ENCODE data around the gene PLN.
A peak's percentile ranks its signal among the peaks of the same experiment; 100 is the strongest.

Gene PLN

DNA sequence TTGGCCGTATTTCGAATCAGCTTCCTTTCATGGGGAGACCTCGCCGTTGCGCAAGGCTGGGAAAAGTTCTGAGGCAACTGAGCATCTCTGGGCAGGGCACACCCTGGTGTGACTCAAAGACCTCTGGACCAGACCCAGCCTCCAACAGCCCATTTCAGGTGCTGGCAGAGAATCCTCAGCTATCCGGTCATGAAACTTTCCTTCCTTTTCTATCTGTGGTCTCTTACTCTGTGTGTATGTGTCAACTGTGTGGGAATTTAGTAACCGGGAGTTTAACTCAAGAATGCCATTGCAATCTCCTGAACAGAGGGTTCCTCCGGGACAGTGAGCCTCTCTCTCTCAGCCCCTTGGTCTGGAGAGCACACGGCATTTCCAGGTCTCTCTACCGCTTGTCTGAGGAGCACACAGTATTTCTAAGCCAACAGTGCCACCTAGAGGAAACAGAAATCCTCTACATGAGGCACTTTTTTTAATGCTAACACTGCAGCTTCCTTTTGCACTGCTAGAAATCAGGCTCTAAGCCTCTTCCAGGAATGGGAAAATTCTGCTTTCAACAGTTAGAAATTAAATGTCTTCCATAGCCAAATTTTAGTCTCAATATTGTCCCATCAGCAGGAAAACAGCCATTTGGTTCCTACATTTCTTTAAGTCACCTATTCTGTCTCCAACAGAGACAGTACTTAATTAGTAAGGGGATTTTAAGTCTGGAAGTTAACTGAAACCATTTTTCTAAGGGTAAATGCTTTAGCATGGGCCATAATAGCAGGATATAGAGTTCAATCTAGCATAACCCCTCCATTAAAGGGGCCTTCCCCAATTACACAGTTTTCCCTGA is 32.7 kb downstream of the PLN start:
- DNase-seq = peak; percentile 15

DNA sequence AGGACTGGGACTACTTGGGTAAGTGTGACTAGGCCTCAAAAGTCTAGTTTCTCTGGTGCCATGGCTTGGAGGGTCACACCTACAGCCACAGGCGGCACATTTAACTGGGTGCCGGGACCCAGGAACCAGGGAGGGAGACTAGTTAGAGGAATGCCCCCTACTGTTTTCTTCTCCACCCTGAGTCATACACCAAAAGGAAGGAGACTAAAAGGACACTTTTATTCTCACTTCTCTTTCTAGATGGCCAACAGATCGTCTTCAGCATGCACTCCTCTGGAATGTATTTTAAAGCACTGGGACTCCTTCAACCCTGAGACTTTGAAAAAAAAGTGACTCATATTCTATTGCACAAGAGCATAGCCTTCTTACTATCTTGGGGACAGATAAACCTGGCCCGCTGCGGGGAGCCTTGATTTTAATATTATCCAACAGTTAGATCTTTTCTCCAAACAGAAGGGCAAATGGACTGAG is 33.4 kb downstream of the PLN start:
- no peak for DNase-seq

DNA sequence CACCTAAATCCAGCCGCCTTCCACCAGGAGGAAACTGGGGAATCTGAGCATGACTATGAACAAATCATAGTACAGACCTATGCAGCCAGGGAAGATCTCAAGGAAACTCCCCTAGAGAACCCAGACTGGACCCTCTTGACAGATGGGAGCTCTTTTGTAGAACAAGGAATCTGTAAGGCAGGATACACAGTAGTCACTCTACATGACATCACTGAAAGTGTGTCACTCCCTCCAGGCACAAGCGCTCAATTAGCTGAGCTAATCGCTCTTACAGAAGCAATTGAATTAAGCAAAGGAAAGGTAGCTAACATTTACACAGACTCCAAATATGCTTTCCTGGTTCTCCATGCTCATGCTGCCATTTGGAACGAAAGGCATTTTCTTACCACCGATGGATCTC is 36.8 kb downstream of the PLN start:
- no peak for DNase-seq

GRCh38 chr6:118586746-118587485 is 38.8 kb downstream of the PLN start:
- DNase-seq = no peak

DNA sequence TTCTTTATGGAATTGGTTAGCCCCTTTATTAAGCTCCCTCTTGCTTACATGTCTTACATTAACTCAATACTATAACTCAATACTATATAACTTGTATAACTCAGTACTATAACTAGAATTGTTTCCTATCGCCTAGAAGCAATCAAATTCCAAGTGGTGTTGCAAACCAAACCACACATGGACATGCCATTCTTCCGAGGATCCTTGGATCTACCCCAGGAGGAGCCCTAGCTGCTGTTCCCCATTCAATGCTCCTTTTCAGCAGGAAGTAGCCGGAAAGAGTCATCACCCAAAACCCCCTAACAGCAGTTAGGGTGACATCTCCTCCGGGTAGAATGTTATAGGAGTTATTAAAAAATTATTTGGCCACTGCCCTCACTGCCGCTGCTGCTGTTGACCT is 40.5 kb downstream of the PLN start:
- DNase-seq = no peak

- DNase-seq = no peak
Observed at GRCh38 chr6:118589186-118589585, 41.1 kb downstream of the PLN start.

GRCh38 chr6:118589649-118590365 is 41.7 kb downstream of the PLN start:
- DNase-seq = no peak

- DNase-seq = no peak
Observed at GRCh38 chr6:118591897-118592296, 43.8 kb downstream of the PLN start.

DNA sequence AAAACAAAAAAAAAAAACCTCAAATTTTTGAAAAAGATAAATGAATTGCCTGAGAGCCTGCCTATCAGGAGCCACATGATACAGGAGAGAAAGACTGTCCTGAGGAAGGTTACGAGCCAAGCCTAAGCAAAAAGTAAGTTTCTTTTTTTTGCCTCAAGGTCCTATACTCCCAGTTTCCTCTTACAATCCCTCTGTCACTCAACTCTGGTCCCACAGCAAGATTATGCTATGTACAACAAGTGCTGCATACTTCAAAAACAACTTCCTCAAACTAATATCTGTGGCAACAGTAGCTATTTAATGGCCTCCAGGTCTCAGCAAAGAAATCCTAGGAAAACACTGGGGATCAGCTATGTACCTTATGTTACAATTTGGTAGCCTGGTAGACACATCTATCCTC is 46.8 kb downstream of the PLN start:
- DNase-seq = no peak

DNA sequence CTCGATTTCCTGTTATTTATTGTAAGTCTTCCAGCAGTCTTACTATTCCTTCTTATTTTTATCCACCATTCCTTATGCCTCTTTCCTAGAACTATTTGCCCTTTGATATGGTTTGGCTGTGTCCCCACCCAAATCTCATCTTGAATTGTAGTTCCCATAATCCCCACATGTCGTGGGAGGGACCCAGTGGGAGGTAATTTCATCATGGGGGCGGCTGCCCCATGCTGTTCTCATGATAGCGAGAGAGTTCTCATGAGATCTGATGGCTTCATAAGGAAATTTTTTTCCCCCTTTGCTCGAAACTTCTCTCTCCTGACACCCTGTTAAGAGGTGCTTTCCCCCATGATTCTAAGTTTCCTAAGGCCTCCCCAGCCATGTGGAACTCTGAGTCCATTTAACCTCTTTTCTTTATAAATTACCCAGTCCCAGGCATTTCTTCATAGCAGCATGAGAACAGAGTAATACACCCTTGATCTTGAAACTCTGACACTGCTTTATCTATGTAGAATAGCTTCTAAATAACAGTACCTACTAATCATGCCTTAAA is 48.8 kb downstream of the PLN start:
- DNase-seq = no peak

DNA sequence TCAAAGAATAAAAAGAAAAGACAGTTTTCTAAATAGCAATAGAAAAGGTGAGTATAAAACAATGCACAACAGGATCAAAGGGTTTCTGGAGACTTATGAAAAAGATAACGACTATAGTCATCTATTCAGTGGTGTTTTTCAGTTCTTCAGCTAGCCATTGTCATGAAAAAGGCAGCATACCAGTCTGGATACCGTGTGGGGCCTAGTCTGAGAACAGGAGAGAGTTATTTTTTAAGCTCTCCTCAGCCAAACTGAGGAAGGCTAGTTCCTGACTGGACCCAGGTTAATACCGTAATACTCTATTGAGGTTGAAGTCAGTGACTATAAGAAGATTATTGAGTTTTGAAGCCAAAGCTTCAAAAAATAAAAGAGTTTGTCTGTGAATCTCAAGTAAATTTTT is 49.5 kb downstream of the PLN start:
- DNase-seq = no peak

DNA sequence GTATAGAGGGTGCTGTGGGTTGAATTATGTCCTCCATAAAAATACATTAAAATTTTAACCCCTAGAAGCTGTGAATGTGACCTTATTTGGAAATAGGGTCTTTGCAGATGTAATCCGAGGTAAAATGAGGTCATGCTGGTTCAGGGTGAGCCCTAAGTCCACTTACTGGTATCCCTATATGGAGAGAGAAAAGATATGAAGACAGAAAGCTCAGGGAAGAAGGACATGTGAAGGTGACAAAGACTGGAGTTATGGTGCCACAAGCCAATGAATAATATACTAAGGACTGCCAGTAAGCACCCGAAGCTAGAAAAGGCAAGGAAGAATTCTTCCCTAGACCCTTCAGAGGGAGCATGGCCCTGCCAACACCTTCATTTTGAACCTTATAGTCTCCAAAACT is 50.2 kb downstream of the PLN start:
- no peak for DNase-seq

DNA sequence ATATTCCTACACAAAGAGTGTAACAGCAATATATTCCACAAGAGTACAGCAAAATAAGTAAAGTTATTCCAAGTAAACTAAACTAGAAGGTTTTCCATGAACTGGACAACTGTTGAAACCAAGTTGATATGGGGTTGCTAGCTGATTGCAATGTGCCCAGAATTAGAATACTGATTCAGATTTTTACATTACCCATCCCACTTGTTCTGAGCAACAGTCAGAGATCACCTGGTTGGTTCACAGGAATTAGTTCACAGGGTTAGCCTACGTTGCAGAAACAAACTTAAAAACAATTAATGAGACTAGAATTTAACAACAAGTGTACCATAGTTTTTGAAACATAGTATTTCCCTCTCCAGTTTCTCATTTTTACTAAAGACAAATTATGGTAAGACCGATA is 54.2 kb downstream of the PLN start:
- DNase-seq = no peak

DNA sequence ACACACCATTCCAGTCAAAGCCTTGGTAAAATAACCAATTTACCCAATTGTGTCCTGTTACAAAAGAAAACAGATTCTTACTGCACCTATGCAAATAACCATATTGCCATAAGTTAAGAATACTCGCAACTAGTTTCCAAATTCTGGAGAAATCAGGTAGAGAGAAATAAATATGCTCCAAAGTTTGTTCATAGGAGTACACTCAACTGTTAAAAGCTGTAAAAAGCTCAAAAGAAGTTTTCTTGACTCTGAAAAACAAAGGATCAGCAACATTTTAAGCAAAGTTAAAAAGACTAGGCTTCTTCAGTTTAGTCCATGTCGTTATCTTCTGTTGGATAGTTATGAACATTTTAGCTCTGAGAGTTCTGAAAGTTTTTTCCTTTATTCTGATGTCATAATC is 55.3 kb downstream of the PLN start:
- DNase-seq = no peak

DNA sequence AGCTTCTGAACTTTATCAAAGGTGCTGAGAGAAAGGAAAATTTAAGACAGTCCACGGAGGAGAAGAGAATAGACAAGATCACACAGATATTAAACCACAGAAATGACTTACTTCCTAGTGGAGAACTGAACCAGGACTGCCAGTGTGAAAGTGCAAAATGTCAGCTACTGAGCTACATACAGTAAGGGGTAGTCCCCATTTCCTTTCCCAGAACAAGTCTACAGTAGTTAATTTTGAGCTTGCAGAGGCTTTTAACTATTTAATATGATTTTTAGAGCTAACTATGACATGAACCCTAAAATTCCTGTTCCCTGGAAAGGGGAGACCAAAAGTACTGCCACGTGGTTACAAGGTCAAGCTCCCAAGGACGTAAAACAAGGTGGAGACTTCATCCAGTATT is 58.2 kb downstream of the PLN start:
- no peak for DNase-seq

- DNase-seq = no peak
Observed at GRCh38 chr6:118606858-118607257, 58.8 kb downstream of the PLN start.
